ENCODE measurements around the gene SLC12A8.

DNA sequence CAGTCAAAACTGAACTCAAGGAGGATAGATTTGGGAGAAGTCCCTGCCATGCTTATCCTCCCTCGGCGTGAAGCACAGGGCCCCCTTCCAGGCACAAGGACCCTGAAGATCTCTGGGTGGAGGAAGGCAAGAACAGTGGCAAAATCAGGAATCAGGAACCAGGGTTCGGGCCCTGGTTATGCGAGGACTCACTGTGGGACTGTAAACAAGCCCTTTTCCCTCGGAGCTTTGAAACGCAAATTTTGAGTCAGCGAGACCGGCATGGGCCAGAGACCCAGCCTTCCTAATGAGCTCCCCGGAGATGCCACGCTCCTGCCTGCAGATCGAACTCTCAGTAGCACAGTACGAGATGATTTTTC, 70.1 kb downstream of the SLC12A8 start:
- TF ChIP-seq, protein P1, sequence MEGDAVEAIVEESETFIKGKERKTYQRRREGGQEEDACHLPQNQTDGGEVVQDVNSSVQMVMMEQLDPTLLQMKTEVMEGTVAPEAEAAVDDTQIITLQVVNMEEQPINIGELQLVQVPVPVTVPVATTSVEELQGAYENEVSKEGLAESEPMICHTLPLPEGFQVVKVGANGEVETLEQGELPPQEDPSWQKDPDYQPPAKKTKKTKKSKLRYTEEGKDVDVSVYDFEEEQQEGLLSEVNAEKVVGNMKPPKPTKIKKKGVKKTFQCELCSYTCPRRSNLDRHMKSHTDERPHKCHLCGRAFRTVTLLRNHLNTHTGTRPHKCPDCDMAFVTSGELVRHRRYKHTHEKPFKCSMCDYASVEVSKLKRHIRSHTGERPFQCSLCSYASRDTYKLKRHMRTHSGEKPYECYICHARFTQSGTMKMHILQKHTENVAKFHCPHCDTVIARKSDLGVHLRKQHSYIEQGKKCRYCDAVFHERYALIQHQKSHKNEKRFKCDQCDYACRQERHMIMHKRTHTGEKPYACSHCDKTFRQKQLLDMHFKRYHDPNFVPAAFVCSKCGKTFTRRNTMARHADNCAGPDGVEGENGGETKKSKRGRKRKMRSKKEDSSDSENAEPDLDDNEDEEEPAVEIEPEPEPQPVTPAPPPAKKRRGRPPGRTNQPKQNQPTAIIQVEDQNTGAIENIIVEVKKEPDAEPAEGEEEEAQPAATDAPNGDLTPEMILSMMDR (IDR thresholded peaks at IDR 0.05 in 4 of 5, conservative IDR thresholded peaks at IDR 0.05 in 1 of 5): no peak
- no peak for TF ChIP-seq POLR2A (IDR thresholded peaks at IDR 0.05)
